WTC11 (cell line): Measurements from ENCODE around the gene SPOP.

ENCODE experiments used
- ATF3 ChIP-seq: sonication (generic); formaldehyde crosslinking; conservative IDR thresholded peaks from 2 replicates; pipeline ENCODE4 v1.8.1; 2022; ENCODE audit warnings: mild to moderate bottlenecking, missing genetic modification reagents
- CTCF ChIP-seq: fragments of 200-600 bp; IDR thresholded peaks from 2 replicates; pipeline ENCODE4 v1.8.0; 2022; ENCODE audit warnings: antibody characterized with exemption
- E2F4 ChIP-seq: sonication (generic); formaldehyde crosslinking; IDR thresholded peaks from 2 replicates; pipeline ENCODE4 v1.8.1; 2022; ENCODE audit warnings: low read depth, mild to moderate bottlenecking, moderate library complexity, missing genetic modification reagents, borderline replicate concordance
- GABPB1 ChIP-seq: sonication (generic); formaldehyde crosslinking; IDR thresholded peaks from 2 replicates; pipeline ENCODE4 v1.8.1; 2023; ENCODE audit warnings: mild to moderate bottlenecking, missing genetic modification reagents
- GRHL2 ChIP-seq: fragments of 250-450 bp; sonication (Bioruptor Pico); IDR thresholded peaks from 2 replicates; pipeline ENCODE4 v1.8.0; 2022; ENCODE audit warnings: mild to moderate bottlenecking, moderate library complexity; ENCODE audit not compliant: insufficient replicate concordance, severe bottlenecking
- IRF2 ChIP-seq: sonication (generic); formaldehyde crosslinking; IDR thresholded peaks from 2 replicates; pipeline ENCODE4 v1.8.0; 2022; ENCODE audit warnings: low read depth, missing genetic modification reagents, borderline replicate concordance
- STAT6 ChIP-seq: sonication (generic); formaldehyde crosslinking; conservative IDR thresholded peaks from 2 replicates; pipeline ENCODE4 v1.8.1; 2023; ENCODE audit warnings: mild to moderate bottlenecking, low read depth, missing genetic modification reagents, moderate library complexity
- ZNF138 ChIP-seq: sonication (generic); formaldehyde crosslinking; conservative IDR thresholded peaks from 2 replicates; pipeline ENCODE4 v1.8.1; 2022; ENCODE audit warnings: mild to moderate bottlenecking, moderate library complexity, missing genetic modification reagents
- ZNF423 ChIP-seq: fragments of 250-450 bp; sonication (Bioruptor Pico); IDR thresholded peaks from 2 replicates; pipeline ENCODE4 v2.1.2; 2022; ENCODE audit warnings: mild to moderate bottlenecking, moderate library complexity
- ZNF671 ChIP-seq: fragments of 250-450 bp; sonication (Bioruptor Pico); IDR thresholded peaks from 2 replicates; pipeline ENCODE4 v1.8.0; 2021; ENCODE audit warnings: mild to moderate bottlenecking

GRCh38 chr17:49555495-49556222 is 122.2 kb downstream of the SPOP start:
- TF ChIP-seq CTCF (no peak), ZNF138 (no peak), GABPB1 (CRISPR knock-in tag) (no peak), ATF3 (CRISPR knock-in tag) (no peak), ZNF671 (CRISPR knock-in tag) (no peak), ZNF423 (CRISPR knock-in tag) (no peak), STAT6 (CRISPR knock-in tag) (no peak), GRHL2 (CRISPR knock-in tag) (no peak), IRF2 (no peak), E2F4 (CRISPR knock-in tag) (no peak)
